WTC11 (cell line): ENCODE results near the gene NR0B2. TPM values are rescaled to one million over a fixed set of nuclear protein-coding genes. Genes with fewer than 3 reads are reported as not detected.

ENCODE experiments used
- ATAC-seq: fragments of 200-7000 bp; cut with Tn5 transposase; 2 replicates; pipeline ENCODE4 v1.10.0; 2021; ENCODE audit warnings: mild to moderate bottlenecking, moderate library complexity
- CTCF ChIA-PET: fragments of 300-600 bp; sonication (Branson Sonifier 250); formaldehyde crosslinking; loops from one replicate; lab custom pipeline; 2021; ENCODE audit warnings: antibody characterized with exemption; lab: Charles Lee
- POLR2A ChIA-PET: fragments of 350-600 bp; sonication (Branson Sonifier 250); formaldehyde crosslinking; loops from one replicate; lab custom pipeline; 2021; ENCODE audit warnings: antibody characterized with exemption; lab: Charles Lee
- DNase-seq: peaks from one replicate; pipeline ENCODE4 v3.0.0; 2021; ENCODE audit warnings: low spot score
- H3K27ac Mint-ChIP-seq: 2 replicates; pipeline ENCODE4 v1.8.0; 2021; ENCODE audit warnings: mixed read lengths
- H3K27me3 Mint-ChIP-seq: 2 replicates; pipeline ENCODE4 v1.8.0; 2021; ENCODE audit warnings: low read depth, mild to moderate bottlenecking, moderate library complexity, mixed read lengths
- H3K36me3 Mint-ChIP-seq: 2 replicates; pipeline ENCODE4 v1.8.0; 2021; ENCODE audit warnings: mixed read lengths
- H3K4me1 Mint-ChIP-seq: 2 replicates; pipeline ENCODE4 v1.8.0; 2022; ENCODE audit warnings: mixed read lengths
- H3K4me3 Mint-ChIP-seq: 2 replicates; pipeline ENCODE4 v1.8.0; 2021; ENCODE audit warnings: mild to moderate bottlenecking, moderate library complexity, mixed read lengths
- H3K9me3 Mint-ChIP-seq: 2 replicates; pipeline ENCODE4 v1.8.0; 2021; ENCODE audit warnings: mixed read lengths
- AR ChIP-seq: fragments of 250-450 bp; sonication (Bioruptor Pico); IDR thresholded peaks from 2 replicates; pipeline ENCODE4 v1.9.0; 2021; ENCODE audit warnings: mild to moderate bottlenecking
- ATF1 ChIP-seq: sonication (generic); formaldehyde crosslinking; IDR thresholded peaks from 2 replicates; pipeline ENCODE4 v1.8.1; 2023; ENCODE audit warnings: mild to moderate bottlenecking, moderate library complexity, missing genetic modification reagents
- CREB1 ChIP-seq: sonication (generic); formaldehyde crosslinking; IDR thresholded peaks from 2 replicates; pipeline ENCODE4 v1.8.0; 2023; ENCODE audit warnings: mild to moderate bottlenecking, missing genetic modification reagents
- CREM ChIP-seq: sonication (generic); formaldehyde crosslinking; IDR thresholded peaks from 2 replicates; pipeline ENCODE4 v1.8.1; 2022; ENCODE audit warnings: mild to moderate bottlenecking, missing genetic modification reagents, moderate library complexity
- ELF4 ChIP-seq: sonication (generic); formaldehyde crosslinking; IDR thresholded peaks from 2 replicates; pipeline ENCODE4 v1.8.1; 2022; ENCODE audit warnings: low read depth, mild to moderate bottlenecking, moderate library complexity, missing genetic modification reagents
- GABPB1 ChIP-seq: sonication (generic); formaldehyde crosslinking; IDR thresholded peaks from 2 replicates; pipeline ENCODE4 v1.8.1; 2023; ENCODE audit warnings: mild to moderate bottlenecking, missing genetic modification reagents
- GTF2I ChIP-seq: fragments of 250-450 bp; sonication (Bioruptor Pico); conservative IDR thresholded peaks from 2 replicates; pipeline ENCODE4 v1.4.0; 2021; ENCODE audit warnings: mild to moderate bottlenecking
- IRF2 ChIP-seq: sonication (generic); formaldehyde crosslinking; IDR thresholded peaks from 2 replicates; pipeline ENCODE4 v1.8.0; 2022; ENCODE audit warnings: low read depth, missing genetic modification reagents, borderline replicate concordance
- MXD4 ChIP-seq: fragments of 250-450 bp; sonication (Bioruptor Pico); IDR thresholded peaks from 2 replicates; pipeline ENCODE4 v1.8.0; 2021; ENCODE audit warnings: mild to moderate bottlenecking, moderate library complexity, borderline replicate concordance
- NFATC4 ChIP-seq: fragments of 250-450 bp; sonication (Bioruptor Pico); IDR thresholded peaks from 2 replicates; pipeline ENCODE4 v1.9.0; 2021; ENCODE audit warnings: mild to moderate bottlenecking
- NFE2L1 ChIP-seq: sonication (generic); formaldehyde crosslinking; IDR thresholded peaks from 2 replicates; pipeline ENCODE4 v1.8.1; 2023; ENCODE audit warnings: missing genetic modification reagents
- PRRX2 ChIP-seq: fragments of 250-450 bp; sonication (Bioruptor Pico); IDR thresholded peaks from 2 replicates; pipeline ENCODE4 v1.8.0; 2021; ENCODE audit warnings: mild to moderate bottlenecking
- RELA ChIP-seq: sonication (generic); formaldehyde crosslinking; IDR thresholded peaks from 2 replicates; pipeline ENCODE4 v1.8.1; 2022; ENCODE audit warnings: missing genetic modification reagents, mild to moderate bottlenecking, borderline replicate concordance
- RORB ChIP-seq: fragments of 250-450 bp; sonication (Bioruptor Pico); IDR thresholded peaks from 2 replicates; pipeline ENCODE4 v1.9.0; 2021; ENCODE audit warnings: mild to moderate bottlenecking
- TEAD1 ChIP-seq: sonication (generic); formaldehyde crosslinking; IDR thresholded peaks from 2 replicates; pipeline ENCODE4 v1.8.0; 2022; ENCODE audit warnings: mild to moderate bottlenecking, missing genetic modification reagents
- ZBTB21 ChIP-seq: sonication (generic); formaldehyde crosslinking; IDR thresholded peaks from 2 replicates; pipeline ENCODE4 v1.8.1; 2023; ENCODE audit warnings: mild to moderate bottlenecking, missing genetic modification reagents, borderline replicate concordance
- ZBTB43 ChIP-seq: sonication (generic); formaldehyde crosslinking; IDR thresholded peaks from 2 replicates; pipeline ENCODE4 v1.8.1; 2023; ENCODE audit warnings: mild to moderate bottlenecking, missing genetic modification reagents
- ZNF263 ChIP-seq: sonication (generic); formaldehyde crosslinking; IDR thresholded peaks from 2 replicates; pipeline ENCODE4 v1.8.1; 2022; ENCODE audit warnings: low read depth, mild to moderate bottlenecking, moderate library complexity, missing genetic modification reagents
- total RNA-seq: library from RNA; stranded (reverse); gene quantifications from 3 replicates; pipeline ENCODE4 v1.2.3, GENCODE V29; 2021
- TF ChIP-seq, protein P1 (sequence below): fragments of 250-450 bp; sonication (Bioruptor Pico); IDR thresholded peaks from 2 replicates; pipeline ENCODE4 v1.9.0; 2021; ENCODE audit warnings: mild to moderate bottlenecking, borderline replicate concordance
- TF ChIP-seq, protein P2 (sequence below): sonication (generic); formaldehyde crosslinking; conservative IDR thresholded peaks from 2 replicates; pipeline ENCODE4 v1.8.1; 2022; ENCODE audit warnings: mild to moderate bottlenecking, missing genetic modification reagents

Gene NR0B2
- total RNA-seq, 1 experiment from 2014 or later = not detected

DNA sequence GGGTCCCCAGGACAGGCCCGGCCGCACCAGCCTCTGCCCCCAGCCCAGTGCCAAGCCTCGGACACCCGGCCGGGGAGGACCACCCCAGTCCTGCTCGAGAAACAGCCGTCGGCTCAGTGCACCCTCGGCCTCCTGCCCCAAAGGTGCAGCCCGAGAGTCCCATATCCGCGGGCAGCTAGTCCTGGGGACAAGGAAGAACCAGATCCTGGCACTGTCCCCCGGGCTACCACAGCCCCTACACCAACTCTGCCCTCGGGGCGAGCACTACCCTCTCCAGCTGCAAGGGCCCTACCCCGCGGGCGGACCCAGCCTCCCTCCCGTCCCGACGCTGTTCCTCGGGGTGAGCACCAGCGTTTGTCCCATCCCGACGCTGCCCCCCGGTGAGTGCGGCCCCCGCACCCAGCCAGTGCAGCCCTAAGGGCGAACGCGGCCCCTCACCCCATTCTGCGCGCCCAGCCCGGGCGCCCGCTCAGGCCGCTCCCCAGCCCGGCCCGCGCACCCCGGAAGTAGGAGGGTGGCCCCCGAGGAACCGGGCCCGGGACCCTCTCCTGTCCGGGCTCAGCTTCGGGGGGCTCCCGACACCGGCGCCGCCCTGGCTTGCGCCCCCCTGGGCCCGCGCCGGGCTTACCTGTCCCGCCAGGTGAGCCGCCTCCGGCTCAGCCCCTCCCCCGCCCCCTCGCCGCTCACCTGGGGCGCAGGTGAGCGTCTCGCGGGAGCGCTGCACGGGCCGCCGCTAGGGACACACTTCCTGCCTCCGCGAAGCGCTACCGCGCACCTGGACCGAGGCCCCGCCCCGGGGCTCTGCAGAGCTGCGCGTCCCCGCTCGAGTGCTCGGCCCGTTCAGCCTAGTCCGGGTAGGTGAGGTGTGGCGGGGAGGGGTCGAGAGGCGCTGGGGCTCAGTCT, 46.2 kb upstream of the NR0B2 start, which contains the start of gene KDF1 (continued):
- no peak for TF ChIP-seq RORB (CRISPR knock-in tag)
- no peak for TF ChIP-seq TEAD1 (CRISPR knock-in tag)
- no peak for TF ChIP-seq NFATC4 (CRISPR knock-in tag)
- peak; percentile 68; the same call in 1 of the 2 replicates for TF ChIP-seq RELA (CRISPR knock-in tag)
- TF ChIP-seq GTF2I (CRISPR knock-in tag) = no peak
- peak; percentile 66; the same call in 1 of the 2 replicates for TF ChIP-seq CREM (CRISPR knock-in tag)
- TF ChIP-seq IRF2 (CRISPR knock-in tag) = no peak
- no peak for TF ChIP-seq ZNF263 (CRISPR knock-in tag)
- no peak for TF ChIP-seq PRRX2 (CRISPR knock-in tag)
- TF ChIP-seq ATF1 = no peak
- TF ChIP-seq MXD4 (CRISPR knock-in tag) = no peak
- TF ChIP-seq, protein P1, sequence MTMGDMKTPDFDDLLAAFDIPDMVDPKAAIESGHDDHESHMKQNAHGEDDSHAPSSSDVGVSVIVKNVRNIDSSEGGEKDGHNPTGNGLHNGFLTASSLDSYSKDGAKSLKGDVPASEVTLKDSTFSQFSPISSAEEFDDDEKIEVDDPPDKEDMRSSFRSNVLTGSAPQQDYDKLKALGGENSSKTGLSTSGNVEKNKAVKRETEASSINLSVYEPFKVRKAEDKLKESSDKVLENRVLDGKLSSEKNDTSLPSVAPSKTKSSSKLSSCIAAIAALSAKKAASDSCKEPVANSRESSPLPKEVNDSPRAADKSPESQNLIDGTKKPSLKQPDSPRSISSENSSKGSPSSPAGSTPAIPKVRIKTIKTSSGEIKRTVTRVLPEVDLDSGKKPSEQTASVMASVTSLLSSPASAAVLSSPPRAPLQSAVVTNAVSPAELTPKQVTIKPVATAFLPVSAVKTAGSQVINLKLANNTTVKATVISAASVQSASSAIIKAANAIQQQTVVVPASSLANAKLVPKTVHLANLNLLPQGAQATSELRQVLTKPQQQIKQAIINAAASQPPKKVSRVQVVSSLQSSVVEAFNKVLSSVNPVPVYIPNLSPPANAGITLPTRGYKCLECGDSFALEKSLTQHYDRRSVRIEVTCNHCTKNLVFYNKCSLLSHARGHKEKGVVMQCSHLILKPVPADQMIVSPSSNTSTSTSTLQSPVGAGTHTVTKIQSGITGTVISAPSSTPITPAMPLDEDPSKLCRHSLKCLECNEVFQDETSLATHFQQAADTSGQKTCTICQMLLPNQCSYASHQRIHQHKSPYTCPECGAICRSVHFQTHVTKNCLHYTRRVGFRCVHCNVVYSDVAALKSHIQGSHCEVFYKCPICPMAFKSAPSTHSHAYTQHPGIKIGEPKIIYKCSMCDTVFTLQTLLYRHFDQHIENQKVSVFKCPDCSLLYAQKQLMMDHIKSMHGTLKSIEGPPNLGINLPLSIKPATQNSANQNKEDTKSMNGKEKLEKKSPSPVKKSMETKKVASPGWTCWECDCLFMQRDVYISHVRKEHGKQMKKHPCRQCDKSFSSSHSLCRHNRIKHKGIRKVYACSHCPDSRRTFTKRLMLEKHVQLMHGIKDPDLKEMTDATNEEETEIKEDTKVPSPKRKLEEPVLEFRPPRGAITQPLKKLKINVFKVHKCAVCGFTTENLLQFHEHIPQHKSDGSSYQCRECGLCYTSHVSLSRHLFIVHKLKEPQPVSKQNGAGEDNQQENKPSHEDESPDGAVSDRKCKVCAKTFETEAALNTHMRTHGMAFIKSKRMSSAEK (CRISPR knock-in tag) = no peak
- TF ChIP-seq ZBTB21 (CRISPR knock-in tag) = no peak
- peak; percentile 8; the same call in 1 of the 2 replicates for TF ChIP-seq GABPB1 (CRISPR knock-in tag)
- TF ChIP-seq AR (CRISPR knock-in tag) = no peak
- TF ChIP-seq CREB1 = no peak
- TF ChIP-seq, protein P2, sequence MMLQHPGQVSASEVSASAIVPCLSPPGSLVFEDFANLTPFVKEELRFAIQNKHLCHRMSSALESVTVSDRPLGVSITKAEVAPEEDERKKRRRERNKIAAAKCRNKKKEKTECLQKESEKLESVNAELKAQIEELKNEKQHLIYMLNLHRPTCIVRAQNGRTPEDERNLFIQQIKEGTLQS (CRISPR knock-in tag) = no peak
- no peak for TF ChIP-seq ELF4
- TF ChIP-seq NFE2L1 (CRISPR knock-in tag) = no peak

GRCh38 chr1:26959270-26959669, 45.5 kb upstream of the NR0B2 start:
- ChIA-PET POLR2A (interaction anchor here (0.5 kb wide), 1 partner anchor 55 kb away, joined by 5 read pairs; no protein-coding TSS in a partner anchor), CTCF (interaction anchor here (3.6 kb wide), 1 partner anchor 37 kb away, joined by 34 read pairs; no protein-coding TSS in a partner anchor)
- Mint-ChIP-seq H3K4me3 (peak overlapping the region; percentile 71), H3K4me1 (peaks cover 16% of the 10 kb centered on the region), H3K27ac (no peak overlapping the region), H3K27me3 (no peaks in the 10 kb centered on the region; the same call in 1 of the 2 replicates), H3K36me3 (peaks cover 10% of the 10 kb centered on the region), H3K9me3 (peaks cover 7% of the 10 kb centered on the region)
- DNase-seq (no peak), ATAC-seq (no peak)
- TF ChIP-seq ZBTB43 (CRISPR knock-in tag) = no peak
